ENCODE measurements around the gene LSG1. TPM values are rescaled to one million over a fixed set of nuclear protein-coding genes. Genes with fewer than 3 reads are reported as not detected.
A peak's percentile ranks its signal among the peaks of the same experiment; 100 is the strongest.

Gene LSG1
- total RNA-seq, 1 donor, result 56.6 TPM

- TF ChIP-seq, protein P1, sequence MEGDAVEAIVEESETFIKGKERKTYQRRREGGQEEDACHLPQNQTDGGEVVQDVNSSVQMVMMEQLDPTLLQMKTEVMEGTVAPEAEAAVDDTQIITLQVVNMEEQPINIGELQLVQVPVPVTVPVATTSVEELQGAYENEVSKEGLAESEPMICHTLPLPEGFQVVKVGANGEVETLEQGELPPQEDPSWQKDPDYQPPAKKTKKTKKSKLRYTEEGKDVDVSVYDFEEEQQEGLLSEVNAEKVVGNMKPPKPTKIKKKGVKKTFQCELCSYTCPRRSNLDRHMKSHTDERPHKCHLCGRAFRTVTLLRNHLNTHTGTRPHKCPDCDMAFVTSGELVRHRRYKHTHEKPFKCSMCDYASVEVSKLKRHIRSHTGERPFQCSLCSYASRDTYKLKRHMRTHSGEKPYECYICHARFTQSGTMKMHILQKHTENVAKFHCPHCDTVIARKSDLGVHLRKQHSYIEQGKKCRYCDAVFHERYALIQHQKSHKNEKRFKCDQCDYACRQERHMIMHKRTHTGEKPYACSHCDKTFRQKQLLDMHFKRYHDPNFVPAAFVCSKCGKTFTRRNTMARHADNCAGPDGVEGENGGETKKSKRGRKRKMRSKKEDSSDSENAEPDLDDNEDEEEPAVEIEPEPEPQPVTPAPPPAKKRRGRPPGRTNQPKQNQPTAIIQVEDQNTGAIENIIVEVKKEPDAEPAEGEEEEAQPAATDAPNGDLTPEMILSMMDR (IDR thresholded peaks at IDR 0.05; ENCODE audit: insufficient read depth, low read depth, low read length), result no peak
- no peak overlapping the region for H3K4me3 ChIP-seq (ENCODE audit: low read depth, low read length)
- no peak for DNase-seq (ENCODE audit: low read depth)
Observed at GRCh38 chr3:194713299-194714136, 41.5 kb upstream of the LSG1 start.

- no peak overlapping the region for H3K4me3 ChIP-seq (ENCODE audit: low read depth, low read length)
- peak; percentile 93 for DNase-seq (ENCODE audit: low read depth)
- TF ChIP-seq, protein P1 (IDR thresholded peaks at IDR 0.05; ENCODE audit: insufficient read depth, low read depth, low read length), result no peak
Observed at GRCh38 chr3:194711913-194712312, 39.9 kb upstream of the LSG1 start.

- no peak for DNase-seq (ENCODE audit: low read depth)
- TF ChIP-seq, protein P1 (IDR thresholded peaks at IDR 0.05; ENCODE audit: insufficient read depth, low read depth, low read length), result no peak
- no peak overlapping the region for H3K4me3 ChIP-seq (ENCODE audit: low read depth, low read length)
Observed at GRCh38 chr3:194711286-194711685, 39.3 kb upstream of the LSG1 start.

- no peak for DNase-seq (ENCODE audit: low read depth)
- TF ChIP-seq, protein P1 (IDR thresholded peaks at IDR 0.05; ENCODE audit: insufficient read depth, low read depth, low read length), result no peak
- no peak overlapping the region for H3K4me3 ChIP-seq (ENCODE audit: low read depth, low read length)
Observed at GRCh38 chr3:194707147-194707540, 35.2 kb upstream of the LSG1 start.

DNA sequence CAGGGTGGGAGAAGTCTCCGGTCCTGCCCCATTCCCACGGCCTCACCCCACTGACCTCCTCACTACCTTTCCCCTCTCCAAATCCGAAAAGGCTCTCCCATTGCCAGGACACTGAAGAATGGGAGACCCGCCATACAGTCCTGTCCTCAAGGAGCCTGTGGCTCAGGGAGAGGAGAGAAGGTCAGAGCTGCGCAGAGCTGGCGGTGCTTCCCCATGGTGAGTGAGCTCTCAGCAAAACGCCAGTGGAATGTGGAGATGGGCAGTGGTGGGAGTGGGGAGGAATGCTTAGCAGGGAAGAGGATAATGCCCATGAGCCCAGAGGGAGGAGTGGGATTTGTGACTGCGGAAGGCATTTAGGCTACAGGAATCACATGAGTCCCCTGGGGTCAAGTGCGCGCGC, 33.8 kb upstream of the LSG1 start:
- DNase-seq (ENCODE audit: low read depth), result no peak
- TF ChIP-seq, protein P1 (IDR thresholded peaks at IDR 0.05; ENCODE audit: insufficient read depth, low read depth, low read length), result no peak

GRCh38 chr3:194705227-194705626, 33.2 kb upstream of the LSG1 start:
- H3K4me3 ChIP-seq (ENCODE audit: low read depth, low read length), result no peak overlapping the region
- DNase-seq (ENCODE audit: low read depth), result no peak
- TF ChIP-seq, protein P1 (IDR thresholded peaks at IDR 0.05; ENCODE audit: insufficient read depth, low read depth, low read length), result no peak

More for the DNA sequence above, 33.8 kb upstream of the LSG1 start:
- H3K4me3 ChIP-seq (ENCODE audit: low read depth, low read length), result no peak overlapping the region

All from fibroblast of villous mesenchyme (primary cell).